Non-pigmented ciliary epithelial cell (primary cell): Measurements from ENCODE around the gene ROBO4.

Source experiments
- DNase-seq: peaks from one replicate; pipeline ENCODE4 v3.0.0-alpha.2; 2010; ENCODE audit warnings: low read depth

The ROBO4 gene

GRCh38 chr11:124840666-124841065, 57.0 kb downstream of the ROBO4 start:
- DNase-seq = no peak

GRCh38 chr11:124839972-124840621, 57.6 kb downstream of the ROBO4 start:
- DNase-seq = no peak

- DNase-seq = no peak
Measured at GRCh38 chr11:124839128-124839971, 58.3 kb downstream of the ROBO4 start.

- DNase-seq = no peak
Measured at GRCh38 chr11:124838805-124839127, 58.9 kb downstream of the ROBO4 start.

GRCh38 chr11:124837491-124837856, 60.2 kb downstream of the ROBO4 start:
- peak; percentile 89 for DNase-seq

GRCh38 chr11:124835918-124836317, 61.7 kb downstream of the ROBO4 start:
- no peak for DNase-seq

GRCh38 chr11:124834526-124835180, 63.0 kb downstream of the ROBO4 start:
- no peak for DNase-seq
